ENCODE results near the gene TBX5. TPM values are rescaled to one million over a fixed set of nuclear protein-coding genes. Genes with fewer than 3 reads are reported as not detected.
"Not testable (repeated sequence)": the region's sequence is repeated elsewhere in the genome, so short reads cannot be mapped to it uniquely, and the experiment has no call there.

The TBX5 gene
- total RNA-seq, 4 donors from 2014 or later: not detected

DNA sequence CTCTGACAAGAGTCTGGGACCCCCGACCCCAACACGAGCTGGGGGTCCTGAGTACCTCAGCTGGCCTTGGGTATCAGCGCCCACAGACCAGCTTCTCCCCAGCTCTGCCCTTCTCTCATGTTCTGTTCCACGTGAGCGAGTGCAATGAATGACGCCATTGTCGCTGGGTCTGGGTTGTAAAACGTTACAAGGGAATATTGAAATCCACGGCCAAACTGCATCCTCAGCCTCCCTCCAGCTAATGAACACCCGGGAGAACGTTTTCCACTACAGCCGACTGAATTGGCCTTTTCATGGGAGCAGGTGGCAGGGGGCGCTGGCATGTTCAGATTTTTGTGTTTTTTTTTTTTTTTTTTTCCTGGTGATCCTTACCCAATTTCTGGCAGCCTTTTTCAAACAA is 34.7 kb downstream of the TBX5 start:
- TF ChIP-seq, protein P1, sequence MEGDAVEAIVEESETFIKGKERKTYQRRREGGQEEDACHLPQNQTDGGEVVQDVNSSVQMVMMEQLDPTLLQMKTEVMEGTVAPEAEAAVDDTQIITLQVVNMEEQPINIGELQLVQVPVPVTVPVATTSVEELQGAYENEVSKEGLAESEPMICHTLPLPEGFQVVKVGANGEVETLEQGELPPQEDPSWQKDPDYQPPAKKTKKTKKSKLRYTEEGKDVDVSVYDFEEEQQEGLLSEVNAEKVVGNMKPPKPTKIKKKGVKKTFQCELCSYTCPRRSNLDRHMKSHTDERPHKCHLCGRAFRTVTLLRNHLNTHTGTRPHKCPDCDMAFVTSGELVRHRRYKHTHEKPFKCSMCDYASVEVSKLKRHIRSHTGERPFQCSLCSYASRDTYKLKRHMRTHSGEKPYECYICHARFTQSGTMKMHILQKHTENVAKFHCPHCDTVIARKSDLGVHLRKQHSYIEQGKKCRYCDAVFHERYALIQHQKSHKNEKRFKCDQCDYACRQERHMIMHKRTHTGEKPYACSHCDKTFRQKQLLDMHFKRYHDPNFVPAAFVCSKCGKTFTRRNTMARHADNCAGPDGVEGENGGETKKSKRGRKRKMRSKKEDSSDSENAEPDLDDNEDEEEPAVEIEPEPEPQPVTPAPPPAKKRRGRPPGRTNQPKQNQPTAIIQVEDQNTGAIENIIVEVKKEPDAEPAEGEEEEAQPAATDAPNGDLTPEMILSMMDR (IDR thresholded peaks at IDR 0.05): no peak
- DNase-seq (ENCODE audit: low spot score) (no peak), ATAC-seq (ENCODE audit: low FRiP score) (no peak)

DNA sequence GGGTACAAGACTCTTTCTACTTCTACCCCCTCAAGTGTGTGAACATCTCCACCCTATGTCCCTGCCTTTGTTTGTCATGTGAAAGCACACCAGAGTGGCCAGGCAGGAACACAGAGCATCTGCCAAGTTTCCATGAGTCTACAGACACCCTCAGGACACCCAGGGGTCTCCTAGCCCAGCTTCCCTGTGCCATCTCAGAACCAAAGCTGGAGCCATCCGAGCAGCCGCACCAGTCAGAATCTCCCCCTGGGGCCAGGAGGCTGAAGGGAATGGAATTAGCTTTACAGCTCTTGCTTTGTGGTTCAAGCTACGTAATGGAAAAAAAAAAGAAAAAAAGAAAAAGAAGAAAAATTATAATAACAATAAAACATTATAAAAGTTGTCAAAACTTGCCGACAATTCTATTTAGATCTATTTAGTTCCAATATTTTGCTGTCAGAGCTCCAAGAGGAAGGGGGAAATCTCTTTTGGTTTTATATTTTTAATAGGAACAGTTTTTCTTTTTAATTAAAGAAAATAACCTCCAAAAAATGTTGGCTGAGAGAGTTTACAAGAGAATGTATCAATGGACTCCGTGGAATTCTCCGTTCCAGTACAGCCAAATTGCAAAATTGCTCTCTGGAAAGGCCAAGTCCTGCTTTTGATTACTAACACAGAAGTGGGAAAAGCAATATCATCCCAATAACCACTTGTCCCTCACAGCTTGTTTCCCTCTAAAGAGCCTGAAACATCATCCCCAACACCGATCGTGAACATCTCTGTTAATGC is 37.1 kb downstream of the TBX5 start:
- ATAC-seq (ENCODE audit: low FRiP score) (no peak), DNase-seq (ENCODE audit: low spot score) (no peak)
- TF ChIP-seq, protein P1 (IDR thresholded peaks at IDR 0.05): no peak

DNA sequence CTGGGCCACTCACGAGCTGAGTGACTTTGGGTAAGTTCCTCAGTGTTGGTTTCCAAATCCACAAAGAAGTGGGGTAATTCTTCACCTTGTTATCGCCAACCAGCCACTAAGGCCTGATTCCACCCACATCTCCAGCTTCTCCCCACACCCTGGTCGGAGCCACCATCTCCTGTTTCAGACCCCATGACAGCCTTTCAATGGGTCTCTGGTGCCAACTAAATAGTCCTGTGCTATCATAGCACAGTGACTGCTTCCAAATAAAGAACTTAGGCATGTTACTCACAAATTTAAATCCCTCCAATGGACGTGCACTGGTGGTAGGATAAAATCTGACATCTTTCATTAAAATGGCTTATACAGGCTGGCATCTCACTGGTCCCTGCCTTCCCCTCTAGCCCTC is 44.0 kb downstream of the TBX5 start:
- TF ChIP-seq, protein P1 (IDR thresholded peaks at IDR 0.05): no peak
- ATAC-seq (ENCODE audit: low FRiP score) (no peak), DNase-seq (ENCODE audit: low spot score) (no peak)

DNA sequence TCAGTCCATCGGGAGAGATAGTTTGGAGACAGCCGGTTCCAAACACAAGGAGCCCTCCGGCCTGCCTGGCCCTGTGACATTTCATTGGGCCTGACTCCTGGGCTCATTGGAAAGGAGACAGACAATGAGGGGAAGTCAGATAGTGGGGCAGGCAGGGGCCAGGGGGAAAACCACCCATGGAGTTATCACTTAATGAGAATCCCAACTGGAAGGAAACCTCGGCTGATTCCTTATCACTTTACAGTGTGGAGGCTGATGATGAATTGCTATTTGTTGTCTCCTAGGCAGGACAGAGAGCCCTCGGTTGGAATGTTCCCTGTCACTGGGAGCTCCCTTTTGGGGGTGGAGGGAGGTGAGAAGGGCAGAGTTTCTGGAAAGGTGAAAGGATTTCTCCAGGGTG is 44.4 kb downstream of the TBX5 start:
- TF ChIP-seq, protein P1 (IDR thresholded peaks at IDR 0.05): no peak
- no peak for ATAC-seq (ENCODE audit: low FRiP score)
- no peak for DNase-seq (ENCODE audit: low spot score)

DNA sequence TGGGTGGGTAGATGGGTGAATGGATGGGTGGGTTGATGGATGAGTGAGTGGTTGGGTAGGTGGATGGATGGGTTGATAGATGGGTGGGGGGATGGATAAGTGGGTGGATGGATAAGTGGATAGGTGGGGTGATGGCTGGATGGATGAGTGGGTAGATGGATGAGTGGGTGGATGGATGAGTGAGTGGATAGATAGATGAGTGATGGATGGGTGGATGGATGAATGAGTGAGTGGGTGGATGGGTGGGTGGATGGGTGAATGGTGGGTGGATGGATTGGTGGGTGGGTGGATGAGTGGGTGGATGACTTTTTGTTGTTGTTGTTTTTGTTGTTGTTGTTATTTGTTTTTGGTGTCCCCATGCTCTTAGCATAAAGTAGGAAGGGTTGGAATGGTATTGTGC is 45.5 kb downstream of the TBX5 start:
- TF ChIP-seq, protein P1 (IDR thresholded peaks at IDR 0.05): no peak
- no peak for DNase-seq (ENCODE audit: low spot score)
- no peak for ATAC-seq (ENCODE audit: low FRiP score)

DNA sequence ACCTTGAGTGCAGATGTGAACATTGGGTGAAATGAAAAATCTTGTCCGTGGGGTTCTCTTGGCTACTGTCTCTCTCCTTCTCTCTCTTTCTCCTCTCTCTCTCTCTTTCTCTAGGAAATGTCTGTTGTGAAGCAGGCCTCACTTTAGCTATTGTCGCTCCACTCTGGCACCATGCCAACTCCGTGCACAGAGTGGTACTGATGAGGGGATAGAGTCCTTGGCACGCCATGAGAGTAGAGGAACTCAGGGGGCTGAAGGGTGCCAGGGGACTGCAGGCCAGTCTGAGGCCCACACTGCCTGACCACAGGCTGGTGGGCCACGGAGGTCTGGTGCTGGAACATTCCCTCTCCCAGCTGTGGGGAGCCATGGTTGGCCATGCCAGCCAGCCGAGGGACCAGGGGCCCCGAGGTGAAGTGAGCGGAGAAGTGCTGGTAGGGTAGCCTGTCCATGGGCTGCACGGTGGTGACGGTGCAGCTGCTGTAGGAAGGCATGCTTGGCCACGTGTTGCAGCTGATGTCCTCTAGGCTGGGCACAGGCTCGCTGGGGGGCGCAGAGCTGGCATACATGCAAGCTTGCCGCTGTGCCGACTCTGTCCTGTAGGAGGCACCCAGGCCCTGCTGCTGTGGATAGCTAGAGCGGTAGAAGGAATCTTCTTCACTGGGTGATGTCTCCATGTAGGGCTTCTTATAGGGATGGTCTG is 50.4 kb downstream of the TBX5 start:
- no peak for DNase-seq (ENCODE audit: low spot score)
- TF ChIP-seq, protein P1 (IDR thresholded peaks at IDR 0.05): no peak

DNA sequence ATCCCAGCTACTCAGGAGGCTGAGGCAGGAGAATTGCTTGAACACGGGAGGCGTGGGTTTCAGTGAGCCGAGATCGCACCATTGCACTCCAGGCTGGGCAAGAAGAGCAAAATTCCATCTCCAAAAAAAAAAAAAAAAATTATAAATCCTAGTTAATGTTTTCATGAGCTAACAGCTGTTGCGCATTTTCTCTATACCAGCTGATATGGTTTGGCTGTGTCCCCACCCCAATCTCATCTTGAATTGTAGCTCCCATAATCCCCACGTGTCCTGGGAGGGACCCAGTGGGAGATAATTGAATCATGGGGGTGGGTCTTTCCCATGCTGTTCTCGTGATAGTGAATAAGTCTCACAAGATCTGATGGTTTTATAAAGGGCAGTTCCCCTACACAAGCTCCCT is 56.7 kb downstream of the TBX5 start:
- not testable (repeated sequence) for ATAC-seq (ENCODE audit: low FRiP score); DNase-seq (ENCODE audit: low spot score)

More for the DNA sequence above, 50.4 kb downstream of the TBX5 start:
- no peak for ATAC-seq (ENCODE audit: low FRiP score)
